KMS-11 (cell line): ENCODE measurements around the gene BCL2L11.

Experiments used
- H2AFZ ChIP-seq: fragments of 200-600 bp; sonication (generic); 2 replicates; pipeline ENCODE4 v1.6.1; 2016; ENCODE audit warnings: antibody characterized with exemption, mixed run types, low read depth
- H3K27ac ChIP-seq: fragments of 200-600 bp; sonication (generic); 2 replicates; pipeline ENCODE4 v1.6.1; 2016; ENCODE audit warnings: mild to moderate bottlenecking, mixed run types
- H3K27me3 ChIP-seq: fragments of 200-600 bp; sonication (generic); 2 replicates; pipeline ENCODE4 v1.6.1; 2017; ENCODE audit warnings: mild to moderate bottlenecking, low read depth, mixed run types, moderate library complexity; ENCODE audit not compliant: insufficient read depth
- H3K36me3 ChIP-seq: fragments of 200-600 bp; sonication (generic); 2 replicates; pipeline ENCODE4 v1.6.1; 2017; ENCODE audit warnings: mild to moderate bottlenecking, mixed run types; ENCODE audit not compliant: insufficient read depth
- H3K4me1 ChIP-seq: fragments of 200-600 bp; sonication (generic); 2 replicates; pipeline ENCODE4 v1.6.1; 2016; ENCODE audit warnings: mild to moderate bottlenecking, low read depth, mixed run types; ENCODE audit not compliant: poor library complexity, severe bottlenecking
- H3K4me2 ChIP-seq: fragments of 200-600 bp; sonication (generic); 2 replicates; pipeline ENCODE4 v1.7.0; 2016; ENCODE audit warnings: mild to moderate bottlenecking, mixed run types
- H3K4me3 ChIP-seq: fragments of 200-600 bp; sonication (generic); IDR thresholded peaks from 2 replicates; pipeline ENCODE4 v1.6.1; 2017; ENCODE audit warnings: low read depth, low read length, mixed read lengths; ENCODE audit not compliant: insufficient read depth
- H3K79me2 ChIP-seq: fragments of 200-600 bp; sonication (generic); 2 replicates; pipeline ENCODE4 v1.6.1; 2016; ENCODE audit warnings: low read depth, mixed run types; ENCODE audit not compliant: insufficient read depth
- H3K9ac ChIP-seq: fragments of 200-600 bp; sonication (generic); 2 replicates; pipeline ENCODE4 v1.6.1; 2016; ENCODE audit warnings: mild to moderate bottlenecking, mixed run types
- H4K20me1 ChIP-seq: fragments of 200-600 bp; sonication (generic); 2 replicates; pipeline ENCODE4 v1.6.1; 2016; ENCODE audit warnings: mild to moderate bottlenecking, mixed run types; ENCODE audit not compliant: insufficient read depth
- CTCF ChIP-seq: fragments of 200-600 bp; sonication (generic); conservative IDR thresholded peaks from 2 replicates; pipeline ENCODE4 v1.6.1; 2017; ENCODE audit warnings: low read depth, mild to moderate bottlenecking, antibody characterized with exemption, low read length, moderate library complexity, mixed read lengths

BCL2L11 gene

DNA sequence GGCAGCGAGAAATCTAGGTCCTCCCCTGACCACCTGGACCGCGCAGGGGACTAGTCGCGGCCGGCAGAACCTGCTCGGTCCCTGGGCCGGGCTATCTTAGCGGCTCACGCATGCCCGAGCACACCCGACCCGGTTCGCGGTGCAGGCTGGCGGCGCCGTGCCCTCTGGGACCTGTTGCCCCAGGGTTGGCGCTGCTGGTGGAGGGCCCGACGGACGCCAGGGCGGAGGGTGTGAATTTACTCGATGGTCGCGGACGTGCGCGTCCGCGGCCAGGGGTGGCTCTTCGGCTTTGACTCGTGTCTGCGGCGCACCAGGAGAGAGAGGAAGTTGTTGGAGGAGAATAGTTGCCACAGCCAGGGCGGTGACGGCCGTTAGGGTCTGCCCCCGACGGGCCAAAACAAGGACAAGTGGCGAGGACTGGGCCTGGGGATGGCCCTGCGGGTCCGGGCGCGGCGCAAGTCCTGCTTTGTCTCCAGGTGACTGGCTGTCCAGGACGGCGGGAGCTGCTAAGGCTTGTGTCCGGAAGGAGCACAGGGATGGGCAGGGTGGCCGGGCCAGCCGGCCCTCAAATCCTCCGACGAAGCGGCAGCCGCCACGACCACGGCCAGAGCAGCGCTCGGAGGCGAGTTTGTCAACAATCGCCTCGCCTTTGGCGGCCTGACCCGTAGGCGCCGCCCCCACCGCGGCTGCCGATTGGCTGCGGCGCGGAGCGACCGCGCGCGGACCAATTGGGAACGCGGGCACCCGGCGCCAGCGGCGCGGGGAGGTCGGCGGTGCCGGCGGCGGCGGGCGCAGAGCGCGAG is 1.3 kb downstream of the BCL2L11 start:
- Histone ChIP-seq H3K27me3 (no peaks in the 10 kb centered on the region), H3K4me3 (no peak overlapping the region), H3K27ac (peak overlapping the region; percentile 56), H3K9ac (peak overlapping the region; percentile 64; the same call in 1 of the 2 replicates), H3K79me2 (peaks cover 41% of the 10 kb centered on the region; the same call in 1 of the 2 replicates), H3K36me3 (no peaks in the 10 kb centered on the region), H3K4me2 (no peak overlapping the region), H4K20me1 (no peaks in the 10 kb centered on the region), H3K4me1 (peaks cover 7% of the 10 kb centered on the region), H2AFZ (no peak overlapping the region)
- no peak for TF ChIP-seq CTCF

DNA sequence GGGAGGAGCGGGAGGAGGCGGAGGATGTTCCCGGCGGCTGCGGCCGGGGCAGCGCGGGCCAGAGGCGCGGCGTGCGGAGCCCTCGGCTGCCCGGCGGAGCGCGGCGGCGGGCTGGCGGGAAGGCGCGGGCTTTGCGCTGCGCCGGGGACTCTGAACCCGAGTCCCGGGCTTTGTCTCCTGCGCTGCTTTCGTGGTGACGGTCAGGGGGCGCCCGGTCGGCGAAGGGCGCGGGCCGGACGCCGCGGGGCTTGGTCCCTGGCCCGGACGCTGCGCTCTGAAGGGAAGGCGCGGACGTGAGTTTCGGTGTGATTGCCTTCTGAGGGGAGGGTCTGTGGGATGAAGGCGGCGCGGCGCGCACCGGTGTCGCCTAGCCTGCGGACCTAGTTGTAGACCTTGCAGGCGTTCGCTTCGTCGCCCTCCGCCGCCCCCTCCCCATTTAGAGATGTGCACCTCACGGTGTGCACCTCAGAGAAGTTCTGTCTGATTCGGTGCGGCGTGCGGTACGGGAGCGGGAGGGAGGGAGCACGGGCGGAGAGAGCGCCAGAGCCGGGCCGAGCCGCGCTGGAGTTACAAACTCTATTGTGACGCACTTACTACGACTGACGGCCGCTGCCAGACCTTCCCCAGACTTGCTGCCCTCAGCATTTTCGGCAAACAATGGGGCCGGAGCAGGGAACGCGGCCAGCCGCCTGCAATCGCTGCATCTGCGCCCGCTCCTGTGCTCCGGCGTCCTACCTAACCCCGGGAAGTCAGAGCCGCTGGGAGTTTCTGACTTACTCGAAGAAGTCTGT is 2.1 kb downstream of the BCL2L11 start:
- peak overlapping the region; percentile 30 for H3K4me3 ChIP-seq
- H3K27me3 ChIP-seq = no peaks in the 10 kb centered on the region
- TF ChIP-seq CTCF = no peak
- no peaks in the 10 kb centered on the region for H3K36me3 ChIP-seq
- H4K20me1 ChIP-seq = no peaks in the 10 kb centered on the region
- peaks cover 7% of the 10 kb centered on the region for H3K4me1 ChIP-seq
- H3K27ac ChIP-seq = peak overlapping the region; percentile 65
- no peak overlapping the region for H2AFZ ChIP-seq
- peaks cover 41% of the 10 kb centered on the region; the same call in 1 of the 2 replicates for H3K79me2 ChIP-seq
- H3K4me2 ChIP-seq = peak overlapping the region; percentile 36; the same call in 1 of the 2 replicates
- H3K9ac ChIP-seq = peak overlapping the region; percentile 66; the same call in 1 of the 2 replicates

- peaks cover 7% of the 10 kb centered on the region for H3K4me1 ChIP-seq
- peak overlapping the region; percentile 36; the same call in 1 of the 2 replicates for H3K4me2 ChIP-seq
- H3K27ac ChIP-seq = no peak overlapping the region; the same call in 1 of the 2 replicates
- H4K20me1 ChIP-seq = no peaks in the 10 kb centered on the region
- TF ChIP-seq CTCF = no peak
- H3K9ac ChIP-seq = no peak overlapping the region; the same call in 1 of the 2 replicates
- peaks cover 41% of the 10 kb centered on the region; the same call in 1 of the 2 replicates for H3K79me2 ChIP-seq
- no peak overlapping the region for H2AFZ ChIP-seq
- no peaks in the 10 kb centered on the region for H3K27me3 ChIP-seq
- H3K4me3 ChIP-seq = peak overlapping the region; percentile 30
- H3K36me3 ChIP-seq = no peaks in the 10 kb centered on the region
These were observed 3.0 kb downstream of the BCL2L11 start for GRCh38 chr2:111123751-111124150.

- Histone ChIP-seq H3K27ac (no peak overlapping the region), H4K20me1 (no peaks in the 10 kb centered on the region), H2AFZ (no peak overlapping the region), H3K27me3 (no peaks in the 10 kb centered on the region), H3K4me3 (no peak overlapping the region), H3K4me2 (no peak overlapping the region), H3K79me2 (peaks cover 36% of the 10 kb centered on the region; the same call in 1 of the 2 replicates), H3K9ac (no peak overlapping the region), H3K36me3 (no peaks in the 10 kb centered on the region), H3K4me1 (peaks cover 7% of the 10 kb centered on the region)
- TF ChIP-seq CTCF = no peak
These were observed 5.9 kb downstream of the BCL2L11 start for GRCh38 chr2:111126581-111126980.
